ENCODE results near the gene ATG4C.

ATG4C gene

DNA sequence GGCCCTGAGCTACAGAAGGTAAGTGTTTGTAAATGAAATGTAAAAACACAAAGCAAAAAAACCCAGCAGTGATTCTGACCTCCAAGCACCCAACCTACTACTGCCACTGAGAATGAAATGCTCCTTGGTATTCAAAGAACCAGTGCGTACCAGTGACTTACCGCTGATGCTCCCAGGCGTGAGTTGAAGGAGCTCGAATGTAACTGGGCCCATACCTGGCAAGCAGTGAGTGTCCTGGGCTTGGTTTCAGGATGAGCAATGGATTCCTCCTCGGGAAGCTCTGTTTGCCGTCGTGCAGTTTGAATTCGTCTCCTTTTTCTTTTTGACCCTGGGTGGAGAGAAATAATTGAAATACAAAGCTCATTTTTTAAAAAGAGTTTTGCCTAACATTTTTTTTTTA is 121.9 kb downstream of the ATG4C start:
- no peak for DNase-seq

DNA sequence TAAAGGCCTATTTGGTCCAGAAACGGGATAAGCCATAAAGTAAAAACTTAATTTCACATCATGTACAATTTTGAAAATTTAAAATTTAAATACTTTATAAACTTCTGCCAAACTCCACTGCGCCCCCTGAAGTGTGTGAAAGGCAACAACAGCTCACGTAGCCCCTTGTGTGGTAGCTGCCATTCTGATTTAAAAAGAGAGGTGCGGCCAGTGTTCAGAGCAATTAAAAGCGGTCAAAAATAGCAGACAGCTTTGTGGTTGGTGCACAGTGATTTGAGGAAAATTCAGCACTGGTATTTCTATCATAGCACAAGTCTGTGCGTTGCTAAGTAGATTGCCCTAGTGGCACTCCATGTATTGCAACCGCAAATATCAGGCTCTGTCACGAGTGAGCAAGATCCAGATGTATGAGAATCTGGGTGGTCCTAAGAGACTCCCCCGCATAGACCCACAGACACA is 122.5 kb downstream of the ATG4C start:
- DNase-seq = no peak

DNA sequence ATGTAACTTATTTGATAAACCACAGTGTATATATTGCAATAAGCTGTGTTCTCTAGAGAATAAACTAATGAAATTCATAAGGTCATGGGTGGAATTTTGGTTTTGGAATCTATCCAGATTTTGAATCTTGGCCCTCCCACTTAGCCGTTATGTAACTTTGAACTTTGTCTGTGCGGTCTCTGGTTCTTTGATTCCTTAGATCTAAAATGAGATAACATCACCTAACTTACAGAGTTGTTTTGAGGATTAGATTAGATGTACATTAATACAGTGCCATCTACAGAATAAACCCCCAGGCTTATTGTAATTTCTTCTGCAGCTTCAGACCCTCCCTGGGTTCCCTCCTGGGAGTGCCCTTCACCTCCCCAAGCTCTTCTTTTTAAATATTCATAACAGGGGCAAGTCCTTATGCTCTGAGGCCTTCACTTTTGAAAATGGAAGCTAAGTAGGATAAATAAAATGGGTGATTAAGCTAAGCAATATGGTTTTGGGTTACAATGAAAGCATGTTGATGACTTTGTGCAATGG is 124.3 kb downstream of the ATG4C start:
- no peak for DNase-seq

DNA sequence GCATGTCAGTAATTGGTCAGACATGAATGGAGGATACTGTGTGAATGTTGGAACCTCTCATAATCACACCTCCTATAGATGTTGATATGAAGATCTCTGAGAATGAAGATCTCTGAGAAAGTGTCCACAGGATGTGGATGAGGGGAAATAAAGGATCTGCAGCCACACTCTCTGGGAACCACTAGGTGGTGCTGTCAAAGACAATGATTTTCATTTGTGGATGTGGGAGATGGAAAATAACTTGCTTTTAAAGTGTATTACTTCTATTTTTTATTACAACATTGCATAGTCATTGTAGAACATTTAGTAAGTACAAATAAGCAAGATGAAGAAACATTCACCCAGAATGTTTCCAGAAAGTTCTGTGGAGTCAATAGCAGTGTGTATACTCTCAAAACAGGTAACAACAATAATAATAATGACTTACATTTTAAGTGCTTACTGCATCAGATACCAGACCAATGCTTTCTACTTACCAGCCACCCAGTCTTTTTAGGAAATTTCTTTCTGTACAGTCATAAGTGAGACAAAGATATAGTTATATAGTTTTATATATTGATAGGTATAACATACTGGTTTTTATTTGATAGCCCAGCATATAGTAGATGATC is 128.2 kb downstream of the ATG4C start:
- DNase-seq = no peak

Data from 8988T (cell line).